Peyer's patch (tissue), 4 donors: ENCODE results near the gene TMBIM1. TPM values are rescaled to one million over a fixed set of nuclear protein-coding genes. Genes with fewer than 3 reads are reported as not detected.

Experiments used
- DNase-seq, 3 donors: peaks; one replicate each; pipeline ENCODE4 v3.0.0-alpha.2; 2017 to 2019
- H3K27ac ChIP-seq, 4 donors: fragments of 200-600 bp; sonication (generic); one replicate each; pipeline ENCODE4 v1.5.1; 2016 to 2019
- H3K27me3 ChIP-seq, 2 donors: fragments of 200-600 bp; sonication (generic); one replicate each; pipeline ENCODE4 v1.5.1; 2019
- H3K36me3 ChIP-seq, 3 donors: fragments of 200-600 bp; sonication (generic); one replicate each; pipeline ENCODE4 v1.5.1; 2016 to 2019
- H3K4me1 ChIP-seq, 4 donors: fragments of 200-600 bp; sonication (generic); one replicate each; pipeline ENCODE4 v1.5.1; 2016 to 2019
- H3K4me3 ChIP-seq, 4 donors: fragments of 200-600 bp; sonication (generic); 1 replicate in 3 of 4; 2 replicates in 1 of 4; pipeline ENCODE4 v1.5.1; 2016 to 2019; ENCODE audit warnings: mild to moderate bottlenecking in 1 of 4
- H3K9me3 ChIP-seq, 4 donors: fragments of 200-600 bp; sonication (generic); one replicate each; pipeline ENCODE4 v1.5.1; 2016 to 2019; ENCODE audit warnings: mild to moderate bottlenecking in 1 of 4
- POLR2A ChIP-seq, 2 donors: fragments of 450-650 bp; IDR thresholded peaks; one replicate each; pipeline ENCODE4 v1.5.1; 2017; ENCODE audit warnings: antibody characterized with exemption in 2 of 2, mild to moderate bottlenecking in 2 of 2, moderate library complexity in 2 of 2
- total RNA-seq, 4 donors: library from RNA; depleted of rRNA; stranded (reverse); fragments of >200 nt; gene quantifications; one replicate each; pipeline ENCODE4 v1.1.0, GENCODE V29; 2016
- TF ChIP-seq, protein P1 (sequence below), 6 experiments: fragments of 450-650 bp in 4 of 6; fragments of 200-600 bp in 2 of 6; sonication (generic) in 1 of 6; IDR thresholded peaks; one replicate each; pipeline ENCODE4 v1.5.1; 2017 to 2019; ENCODE audit warnings: antibody characterized with exemption in 6 of 6, mild to moderate bottlenecking in 3 of 6, moderate library complexity in 1 of 6

The TMBIM1 gene
- total RNA-seq, 4 donors from 2014 or later: 97.4 to 431 (median 280) TPM

DNA sequence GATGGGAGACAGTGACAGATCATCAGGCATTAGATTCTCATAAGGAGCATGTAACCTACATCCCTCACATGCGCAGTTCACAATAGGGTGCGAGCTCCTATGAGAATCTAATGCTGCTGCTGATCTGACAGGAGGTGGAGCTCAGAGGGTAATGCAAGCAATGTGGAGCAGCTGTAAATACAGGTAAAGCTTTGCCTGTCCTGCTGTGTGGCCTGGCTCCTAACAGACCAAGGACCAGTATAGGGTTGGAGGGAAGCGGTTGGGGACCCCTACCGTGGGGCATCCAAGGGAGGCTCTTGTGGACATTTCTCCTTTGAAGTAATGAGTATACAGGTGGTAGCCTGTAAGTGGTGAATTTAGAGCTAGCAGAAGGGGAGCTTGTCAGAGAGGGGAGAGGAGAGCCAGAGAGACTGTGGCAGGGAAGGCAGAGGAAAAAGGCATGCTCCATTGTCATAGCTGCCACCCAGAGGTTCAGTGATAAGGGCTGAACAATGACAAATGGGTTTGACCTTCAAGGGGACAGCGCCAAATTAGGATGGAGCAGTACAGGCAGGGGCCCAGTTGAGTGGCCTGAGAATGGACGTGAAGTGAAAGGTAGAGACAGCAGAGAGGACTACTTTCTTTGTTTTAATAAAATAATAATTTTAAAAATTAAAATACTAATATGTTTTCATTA is 15.2 kb upstream of the TMBIM1 start:
- Histone ChIP-seq H3K4me3 (no peak overlapping the region), H3K4me1 (peaks cover 0 to 9% (median 0%) of the 10 kb centered on the region in 4 donors), H3K36me3 (no peaks in the 10 kb centered on the region), H3K27me3 (no peaks in the 10 kb centered on the region), H3K27ac (no peak overlapping the region), H3K9me3 (no peaks in the 10 kb centered on the region)
- no peak for DNase-seq
- TF ChIP-seq, protein P1, sequence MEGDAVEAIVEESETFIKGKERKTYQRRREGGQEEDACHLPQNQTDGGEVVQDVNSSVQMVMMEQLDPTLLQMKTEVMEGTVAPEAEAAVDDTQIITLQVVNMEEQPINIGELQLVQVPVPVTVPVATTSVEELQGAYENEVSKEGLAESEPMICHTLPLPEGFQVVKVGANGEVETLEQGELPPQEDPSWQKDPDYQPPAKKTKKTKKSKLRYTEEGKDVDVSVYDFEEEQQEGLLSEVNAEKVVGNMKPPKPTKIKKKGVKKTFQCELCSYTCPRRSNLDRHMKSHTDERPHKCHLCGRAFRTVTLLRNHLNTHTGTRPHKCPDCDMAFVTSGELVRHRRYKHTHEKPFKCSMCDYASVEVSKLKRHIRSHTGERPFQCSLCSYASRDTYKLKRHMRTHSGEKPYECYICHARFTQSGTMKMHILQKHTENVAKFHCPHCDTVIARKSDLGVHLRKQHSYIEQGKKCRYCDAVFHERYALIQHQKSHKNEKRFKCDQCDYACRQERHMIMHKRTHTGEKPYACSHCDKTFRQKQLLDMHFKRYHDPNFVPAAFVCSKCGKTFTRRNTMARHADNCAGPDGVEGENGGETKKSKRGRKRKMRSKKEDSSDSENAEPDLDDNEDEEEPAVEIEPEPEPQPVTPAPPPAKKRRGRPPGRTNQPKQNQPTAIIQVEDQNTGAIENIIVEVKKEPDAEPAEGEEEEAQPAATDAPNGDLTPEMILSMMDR (IDR thresholded peaks at IDR 0.05): no peak
- TF ChIP-seq POLR2A (IDR thresholded peaks at IDR 0.05): no peak

- no peaks in the 10 kb centered on the region for H3K36me3 ChIP-seq
- no peak overlapping the region for H3K27ac ChIP-seq
- H3K4me3 ChIP-seq: no peak overlapping the region
- peaks cover 0 to 8% (median 0%) of the 10 kb centered on the region in 4 donors for H3K4me1 ChIP-seq
- no peaks in the 10 kb centered on the region for H3K27me3 ChIP-seq
- DNase-seq: no peak
- no peaks in the 10 kb centered on the region for H3K9me3 ChIP-seq
- no peak for TF ChIP-seq POLR2A (IDR thresholded peaks at IDR 0.05)
- TF ChIP-seq, protein P1 (IDR thresholded peaks at IDR 0.05): no peak
Observed at GRCh38 chr2:218306184-218306920, 14.0 kb upstream of the TMBIM1 start.

- Histone ChIP-seq H3K9me3 (no peaks in the 10 kb centered on the region), H3K4me3 (no peak overlapping the region), H3K36me3 (no peaks in the 10 kb centered on the region), H3K27me3 (no peaks in the 10 kb centered on the region), H3K4me1 (no peaks in the 10 kb centered on the region), H3K27ac (no peak overlapping the region)
- no peak for DNase-seq
- no peak for TF ChIP-seq POLR2A (IDR thresholded peaks at IDR 0.05)
- TF ChIP-seq, protein P1 (IDR thresholded peaks at IDR 0.05): no peak
Observed at GRCh38 chr2:218305383-218305782, 13.1 kb upstream of the TMBIM1 start.

- TF ChIP-seq, protein P1 (IDR thresholded peaks at IDR 0.05): peak; percentile 98 to 99 (median 98)
- no peak for TF ChIP-seq POLR2A (IDR thresholded peaks at IDR 0.05)
- Histone ChIP-seq H3K4me3 (no peak overlapping the region), H3K36me3 (no peaks in the 10 kb centered on the region), H3K9me3 (no peaks in the 10 kb centered on the region), H3K27me3 (no peaks in the 10 kb centered on the region), H3K4me1 (no peaks in the 10 kb centered on the region), H3K27ac (no peak overlapping the region)
- peak; percentile 78 to 96 (median 88) for DNase-seq
Observed at GRCh38 chr2:218301176-218301819, 9.0 kb upstream of the TMBIM1 start.

DNA sequence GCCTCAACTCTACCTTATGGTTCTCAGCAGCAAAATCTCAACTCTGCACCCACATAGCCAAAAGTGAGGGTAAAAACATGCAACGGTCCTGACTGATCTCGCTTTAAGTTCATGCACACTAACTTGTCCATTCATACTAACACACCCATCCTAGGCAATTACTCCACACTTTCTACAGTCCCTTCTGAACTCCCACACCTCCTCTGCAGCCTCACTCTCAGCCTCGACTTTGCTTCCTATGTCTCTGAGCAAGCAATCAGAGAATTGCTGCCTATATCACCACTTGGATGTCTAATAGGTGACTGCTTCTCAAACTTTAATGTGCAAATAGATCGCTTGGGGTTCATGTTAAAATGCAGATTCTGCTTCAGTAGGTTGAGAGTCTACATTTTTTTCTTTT is 7.8 kb upstream of the TMBIM1 start:
- Histone ChIP-seq H3K4me3 (no peak overlapping the region), H3K9me3 (no peaks in the 10 kb centered on the region), H3K4me1 (peaks cover 0 to 4% (median 0%) of the 10 kb centered on the region in 4 donors), H3K27ac (no peak overlapping the region), H3K36me3 (no peaks in the 10 kb centered on the region), H3K27me3 (no peaks in the 10 kb centered on the region)
- TF ChIP-seq POLR2A (IDR thresholded peaks at IDR 0.05): no peak
- TF ChIP-seq, protein P1 (IDR thresholded peaks at IDR 0.05): no peak
- no peak for DNase-seq
